Measurements from ENCODE around the gene ZCCHC2. TPM values are rescaled to one million over a fixed set of nuclear protein-coding genes. Genes with fewer than 3 reads are reported as not detected.

The ZCCHC2 gene
- total and polyA plus RNA-seq, 2 of the 4 experiments (the other 2 are of a cell fraction) = 3.2 to 3.6 TPM

DNA sequence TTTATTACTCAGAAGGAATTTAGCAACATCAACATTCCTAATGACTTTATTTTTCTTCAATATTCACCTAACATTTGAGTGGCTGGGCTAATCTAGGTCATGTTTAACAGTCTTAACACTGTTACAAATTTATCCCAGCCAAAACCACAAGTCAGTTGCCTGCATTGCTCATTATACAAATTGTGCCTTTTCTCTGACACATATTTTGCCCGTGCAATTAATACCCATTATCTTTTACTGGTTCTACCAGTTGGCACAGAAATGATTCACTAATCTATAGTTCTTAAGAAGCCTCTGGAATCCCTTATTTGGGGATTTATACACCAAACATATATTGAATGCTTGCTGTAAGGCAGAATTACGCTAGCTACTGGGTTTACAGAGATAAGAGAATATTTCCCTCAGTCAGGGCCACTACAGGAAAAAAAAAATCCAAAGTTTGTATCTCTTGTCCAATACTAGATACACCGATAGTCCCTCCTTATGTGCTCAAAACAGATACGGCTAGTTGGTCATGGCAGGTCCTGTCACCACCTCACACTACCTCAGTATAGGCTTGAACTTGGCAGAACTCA lies 46.3 kb downstream of the ZCCHC2 start:
- H2AK9ac ChIP-seq (replicated peaks; ENCODE audit: low read depth, low read length, poor library complexity) = no peak overlapping the region
- H3K4ac ChIP-seq (ENCODE audit: low read depth, low read length) = no peak overlapping the region
- H4K8ac ChIP-seq (ENCODE audit: low read depth in 2 of 2, low read length in 2 of 2) = no peak overlapping the region
- H2BK5ac ChIP-seq (ENCODE audit: low read depth, low read length, poor library complexity, severe bottlenecking) = no peak overlapping the region
- H3K36me3 ChIP-seq (ENCODE audit: control insufficient read depth, insufficient read depth, low read length) = peaks cover 6% of the 10 kb centered on the region; the same call in 1 of the 2 replicates
- BruUV-seq (replicated peaks) = no TSS peak
- in situ Hi-C loops (cut with MboI; ENCODE audit: low sequenced_read_pairs) (loop anchor here (25.0 kb wide), 1 partner anchor 282 kb away; no protein-coding TSS in a partner anchor), intact Hi-C loops (cut with micrococcal nuclease) (no loop called here), dilution Hi-C loops (cut with HindIII; ENCODE audit: low sequenced_read_pairs, unreplicated experiment) (no loop called here)
- DNase-seq (no peak), ATAC-seq (ENCODE audit: low read depth) (no peak)
- no peak overlapping the region for H3K27ac ChIP-seq (ENCODE audit: insufficient read depth, low read length)
- no peak overlapping the region for H2BK120ac ChIP-seq (ENCODE audit: low read depth, low read length)
- ChIA-PET POLR2A (ENCODE audit: unreplicated experiment) (no interaction called here), CTCF (interaction anchor here (1.9 kb wide), 1 partner anchor 15 kb away, joined by 5 read pairs; no protein-coding TSS in a partner anchor)
- no peak overlapping the region for H2BK20ac ChIP-seq (ENCODE audit: low read depth, low read length)
- no peak for TF ChIP-seq CHD1 (IDR thresholded peaks at IDR 0.05; ENCODE audit: low read depth, low read length)
- TF ChIP-seq FOS (IDR thresholded peaks at IDR 0.05; ENCODE audit: low read depth, low read length) = no peak
- no peak for TF ChIP-seq NFE2L2 (IDR thresholded peaks at IDR 0.05; ENCODE audit: low read depth, low read length)
- no peak for TF ChIP-seq SMC3 (IDR thresholded peaks at IDR 0.05; ENCODE audit: low read depth, low read length)
- TF ChIP-seq MAZ (IDR thresholded peaks at IDR 0.05; ENCODE audit: borderline replicate concordance, low read depth, low read length) = no peak
- no peak for TF ChIP-seq MAFK (IDR thresholded peaks at IDR 0.05; ENCODE audit: low read depth, low read length)
- TF ChIP-seq, protein P1, sequence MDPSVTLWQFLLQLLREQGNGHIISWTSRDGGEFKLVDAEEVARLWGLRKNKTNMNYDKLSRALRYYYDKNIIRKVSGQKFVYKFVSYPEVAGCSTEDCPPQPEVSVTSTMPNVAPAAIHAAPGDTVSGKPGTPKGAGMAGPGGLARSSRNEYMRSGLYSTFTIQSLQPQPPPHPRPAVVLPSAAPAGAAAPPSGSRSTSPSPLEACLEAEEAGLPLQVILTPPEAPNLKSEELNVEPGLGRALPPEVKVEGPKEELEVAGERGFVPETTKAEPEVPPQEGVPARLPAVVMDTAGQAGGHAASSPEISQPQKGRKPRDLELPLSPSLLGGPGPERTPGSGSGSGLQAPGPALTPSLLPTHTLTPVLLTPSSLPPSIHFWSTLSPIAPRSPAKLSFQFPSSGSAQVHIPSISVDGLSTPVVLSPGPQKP (IDR thresholded peaks at IDR 0.05; ENCODE audit: borderline replicate concordance, low read depth, low read length) = no peak
- TF ChIP-seq, protein P2, sequence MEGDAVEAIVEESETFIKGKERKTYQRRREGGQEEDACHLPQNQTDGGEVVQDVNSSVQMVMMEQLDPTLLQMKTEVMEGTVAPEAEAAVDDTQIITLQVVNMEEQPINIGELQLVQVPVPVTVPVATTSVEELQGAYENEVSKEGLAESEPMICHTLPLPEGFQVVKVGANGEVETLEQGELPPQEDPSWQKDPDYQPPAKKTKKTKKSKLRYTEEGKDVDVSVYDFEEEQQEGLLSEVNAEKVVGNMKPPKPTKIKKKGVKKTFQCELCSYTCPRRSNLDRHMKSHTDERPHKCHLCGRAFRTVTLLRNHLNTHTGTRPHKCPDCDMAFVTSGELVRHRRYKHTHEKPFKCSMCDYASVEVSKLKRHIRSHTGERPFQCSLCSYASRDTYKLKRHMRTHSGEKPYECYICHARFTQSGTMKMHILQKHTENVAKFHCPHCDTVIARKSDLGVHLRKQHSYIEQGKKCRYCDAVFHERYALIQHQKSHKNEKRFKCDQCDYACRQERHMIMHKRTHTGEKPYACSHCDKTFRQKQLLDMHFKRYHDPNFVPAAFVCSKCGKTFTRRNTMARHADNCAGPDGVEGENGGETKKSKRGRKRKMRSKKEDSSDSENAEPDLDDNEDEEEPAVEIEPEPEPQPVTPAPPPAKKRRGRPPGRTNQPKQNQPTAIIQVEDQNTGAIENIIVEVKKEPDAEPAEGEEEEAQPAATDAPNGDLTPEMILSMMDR (conservative IDR thresholded peaks at IDR 0.05; ENCODE audit: low read depth, low read length) = no peak
- TF ChIP-seq CEBPB (IDR thresholded peaks at IDR 0.05; ENCODE audit: low read depth, low read length) = no peak
- no peak for TF ChIP-seq POLR2A (IDR thresholded peaks at IDR 0.05; ENCODE audit: low read depth, low read length)
- no peak overlapping the region for H3K23ac ChIP-seq (ENCODE audit: low read depth, low read length)
- H4K20me1 ChIP-seq (ENCODE audit: insufficient read depth, low read length) = no peaks in the 10 kb centered on the region
- H2AK5ac ChIP-seq (ENCODE audit: low read depth, low read length) = no peak overlapping the region
- no CpG with 5 or more reads among the region's 4 CpGs for WGBS, 2 experiments (ENCODE audit: extremely low coverage in 2 of 2, insufficient read length in 1 of 2)
- H3K4me2 ChIP-seq (ENCODE audit: low read depth, low read length) = no peak overlapping the region
- no peak overlapping the region for H4K91ac ChIP-seq (ENCODE audit: insufficient read depth, low read depth, low read length)
- no peak overlapping the region for H3K18ac ChIP-seq (ENCODE audit: low read depth, low read length)
- no peak overlapping the region for H2AFZ ChIP-seq (replicated peaks; ENCODE audit: low read length, poor library complexity)
- 0 out of 2 replicates have a peak, but pooled peaks cover 2% of the 10 kb centered on the region for H3K4me1 ChIP-seq (ENCODE audit: control insufficient read depth, insufficient read depth, low read length)
- H3K9ac ChIP-seq (ENCODE audit: low read depth, low read length) = no peak overlapping the region
- H3K14ac ChIP-seq (replicated peaks; ENCODE audit: low read depth, low read length) = no peak overlapping the region
- no peak overlapping the region for H4K5ac ChIP-seq (ENCODE audit: low read depth, low read length)
- no peak overlapping the region for H2BK15ac ChIP-seq (ENCODE audit: low read depth, low read length)
- no peak overlapping the region for H3K4me3 ChIP-seq (ENCODE audit: insufficient read depth, low read depth, low read length)
- H3K79me1 ChIP-seq (ENCODE audit: low read depth in 1 of 2, low read length in 2 of 2) = no peaks in the 10 kb centered on the region; a peak in 1 of 4 replicates
- H3K9me1 ChIP-seq (ENCODE audit: insufficient read depth, low read length) = no peaks in the 10 kb centered on the region
- no peaks in the 10 kb centered on the region for H3K9me3 ChIP-seq (ENCODE audit: control insufficient read depth, insufficient read depth, low read length)
- no peak overlapping the region for H3K56ac ChIP-seq (ENCODE audit: extremely low read depth, insufficient read depth, low read length)
- no peaks in the 10 kb centered on the region for H3K27me3 ChIP-seq (ENCODE audit: control insufficient read depth, insufficient read depth, low read length)

All from IMR-90 (cell line).